Epithelial cell of prostate (primary cell): ENCODE results near the gene VSIG8.

Source experiments
- DNase-seq: peaks from one replicate; pipeline ENCODE4 v3.0.0-alpha.2; 2011; ENCODE audit warnings: low read depth, low spot score
- H3K27ac ChIP-seq: fragments of 450-650 bp; 2 replicates; pipeline ENCODE4 v1.5.1; 2017; ENCODE audit warnings: mild to moderate bottlenecking

The VSIG8 gene

GRCh38 chr1:159831412-159832141 lies 30.9 kb downstream of the VSIG8 start:
- DNase-seq, result no peak
- H3K27ac ChIP-seq, result no peak overlapping the region

- DNase-seq, result no peak
Measured at GRCh38 chr1:159830722-159831121, 31.7 kb downstream of the VSIG8 start.

GRCh38 chr1:159829822-159830465 lies 32.5 kb downstream of the VSIG8 start:
- no peak overlapping the region for H3K27ac ChIP-seq
- DNase-seq, result no peak

More at GRCh38 chr1:159830722-159831121, 31.7 kb downstream of the VSIG8 start:
- H3K27ac ChIP-seq, result no peak overlapping the region

GRCh38 chr1:159829273-159829634 lies 33.2 kb downstream of the VSIG8 start:
- H3K27ac ChIP-seq, result no peak overlapping the region

DNA sequence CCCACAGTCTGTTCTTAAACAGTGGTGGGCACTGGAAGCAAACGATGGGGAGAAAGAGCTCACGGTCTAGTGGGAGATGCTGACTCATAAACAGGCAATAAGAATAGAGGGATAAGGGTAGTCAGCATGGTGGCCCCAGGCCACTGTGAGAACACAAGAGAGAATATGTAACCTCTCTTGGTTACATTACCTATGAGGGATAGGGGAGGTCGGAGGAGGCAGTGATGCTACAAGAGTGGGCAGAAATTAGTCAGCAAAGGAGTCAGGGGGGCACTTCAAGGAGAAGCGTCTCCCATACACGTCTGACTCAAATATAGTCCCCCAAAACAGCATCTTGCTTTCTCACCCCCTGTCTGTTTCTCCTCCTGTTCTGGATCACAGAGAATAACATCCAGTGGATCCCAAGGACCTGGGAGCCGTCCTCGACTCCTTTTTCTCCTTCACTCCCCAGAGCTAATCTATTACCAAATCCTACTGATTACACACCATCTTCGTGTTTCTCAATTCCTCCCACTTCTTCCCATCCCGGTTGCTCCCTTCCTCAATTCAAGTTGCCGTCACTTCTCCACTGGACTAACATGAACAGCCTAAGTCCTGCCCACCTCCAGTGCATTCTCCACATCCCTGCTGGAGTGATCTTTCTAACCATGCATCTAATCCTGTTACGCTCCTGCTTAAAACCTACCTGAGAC lies 33.7 kb downstream of the VSIG8 start:
- DNase-seq, result no peak

More at GRCh38 chr1:159829273-159829634, 33.2 kb downstream of the VSIG8 start:
- no peak for DNase-seq

GRCh38 chr1:159828176-159828575 lies 34.3 kb downstream of the VSIG8 start:
- no peak for DNase-seq
- H3K27ac ChIP-seq, result no peak overlapping the region

More for the DNA sequence above, 33.7 kb downstream of the VSIG8 start:
- H3K27ac ChIP-seq, result no peak overlapping the region

DNA sequence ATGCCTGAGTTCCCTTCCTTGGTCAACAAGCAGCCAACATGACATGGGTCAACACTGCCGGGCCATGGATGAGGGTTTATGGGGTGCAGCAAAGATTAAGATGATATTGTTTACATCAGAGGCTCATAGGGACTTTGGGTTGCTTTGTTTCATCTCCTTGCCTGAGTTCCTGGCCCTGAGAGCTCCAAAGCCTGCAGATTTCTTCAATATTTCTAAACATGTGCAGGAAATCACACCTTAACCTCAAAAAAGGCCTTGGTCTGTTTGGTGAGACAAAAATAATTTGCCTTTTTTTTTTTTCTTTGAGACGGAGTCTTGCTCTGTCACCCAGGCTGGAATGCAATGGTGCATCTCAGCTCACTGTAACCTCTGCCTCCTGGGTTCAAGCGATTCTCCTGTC lies 34.9 kb downstream of the VSIG8 start:
- no peak overlapping the region for H3K27ac ChIP-seq
- DNase-seq, result no peak

DNA sequence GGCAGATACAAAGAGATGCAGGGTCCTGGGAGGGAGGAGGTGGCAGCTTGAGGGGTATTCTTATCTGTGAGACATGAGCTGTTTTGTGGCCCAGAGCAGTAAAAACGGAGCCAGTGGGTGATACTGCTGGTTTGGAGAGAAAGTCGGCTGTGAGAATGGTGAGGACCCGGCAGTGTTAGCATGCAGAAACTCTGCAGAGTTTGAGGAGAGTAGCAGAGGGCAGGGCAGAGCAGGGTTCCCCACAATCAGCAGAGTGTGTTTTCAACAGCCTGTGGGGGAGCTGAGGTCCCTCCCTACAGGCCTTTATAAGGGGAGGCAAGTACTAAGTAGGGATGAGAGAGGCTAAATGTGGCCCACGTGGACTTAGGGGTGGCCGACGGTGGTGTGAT lies 35.4 kb downstream of the VSIG8 start:
- no peak for DNase-seq
- no peak overlapping the region for H3K27ac ChIP-seq

DNA sequence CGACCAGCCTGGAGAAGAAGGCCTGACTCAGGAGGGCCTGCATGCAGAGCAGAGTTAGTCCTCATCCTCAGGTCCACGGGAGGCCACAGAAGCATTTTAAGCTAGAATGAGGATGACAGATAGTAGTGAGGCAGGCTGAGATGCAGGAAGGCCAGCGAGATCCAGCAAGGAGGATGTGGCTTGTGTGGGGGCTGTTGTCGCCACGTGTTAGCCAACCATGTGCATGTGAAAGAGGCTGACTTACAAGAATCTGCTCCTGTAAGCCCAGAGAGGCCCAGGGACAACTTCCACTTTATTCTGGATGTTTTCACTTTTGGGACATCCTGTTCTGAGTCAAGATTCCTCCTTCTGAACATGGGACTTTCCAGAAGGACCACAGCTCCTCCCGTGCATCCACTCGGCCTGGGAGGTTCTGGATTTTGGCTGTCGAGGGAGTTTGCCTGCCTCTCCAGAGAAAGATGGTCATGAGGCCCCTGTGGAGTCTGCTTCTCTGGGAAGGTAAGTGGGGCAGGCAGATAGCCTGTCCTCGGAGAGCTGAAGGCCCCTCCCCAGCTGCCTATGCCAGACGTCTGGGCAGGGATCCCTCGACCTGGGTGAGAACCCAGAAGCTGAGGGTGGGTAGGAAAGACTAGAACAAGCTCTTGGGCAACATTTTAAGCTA lies 35.9 kb downstream of the VSIG8 start, which contains the start of gene SLAMF8:
TSS of gene SLAMF8 (plus strand) at position 433 of the 661 bp plus-strand sequence. CDS start at position 459, 26 bp downstream.
- H3K27ac ChIP-seq, result no peak within 1 kb of the TSS
- DNase-seq, result no peak

GRCh38 chr1:159825564-159825963 lies 36.9 kb downstream of the VSIG8 start:
- H3K27ac ChIP-seq, result no peak overlapping the region
- no peak for DNase-seq

DNA sequence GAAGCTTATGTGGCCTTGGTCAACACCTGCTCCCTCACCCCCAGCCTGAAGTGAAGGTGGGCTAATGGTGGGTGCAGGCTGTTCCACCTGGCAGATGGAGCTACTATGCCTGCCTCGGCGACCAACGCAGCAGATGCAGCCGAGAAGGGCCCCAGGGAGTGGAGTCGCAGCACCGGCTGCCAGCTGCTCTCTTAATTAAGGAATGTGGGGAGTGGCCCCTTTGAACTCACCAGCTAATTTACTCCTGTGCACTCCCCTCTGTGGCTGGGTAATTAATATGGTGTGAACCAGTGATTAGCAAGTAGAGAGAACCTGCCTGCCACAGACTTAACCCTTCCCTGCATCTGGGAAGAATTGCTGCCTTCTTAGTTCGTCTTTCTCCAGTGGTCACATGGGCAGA lies 39.1 kb downstream of the VSIG8 start:
- no peak for DNase-seq
- no peak overlapping the region for H3K27ac ChIP-seq

GRCh38 chr1:159821171-159821867 lies 41.1 kb downstream of the VSIG8 start:
- no peak for DNase-seq
- no peak overlapping the region for H3K27ac ChIP-seq

- H3K27ac ChIP-seq, result peak overlapping the region; percentile 76
- peak; percentile 60 for DNase-seq
Measured at GRCh38 chr1:159817276-159818041, 45.0 kb downstream of the VSIG8 start.

GRCh38 chr1:159815926-159816325 lies 46.5 kb downstream of the VSIG8 start:
- H3K27ac ChIP-seq, result no peak overlapping the region
- DNase-seq, result no peak

- H3K27ac ChIP-seq, result no peak overlapping the region
- no peak for DNase-seq
Measured at GRCh38 chr1:159804924-159805323, 57.5 kb downstream of the VSIG8 start.
